ENCODE results near the gene UBE2D4.
"Not testable (repeated sequence)": the region's sequence is repeated elsewhere in the genome, so short reads cannot be mapped to it uniquely, and the experiment has no call there.

Gene UBE2D4

GRCh38 chr7:43954524-43955228 lies 28.4 kb downstream of the UBE2D4 start:
- Histone ChIP-seq H3K27ac (ENCODE audit: low read length, poor library complexity, severe bottlenecking) (no peak overlapping the region), H3K9me3 (ENCODE audit: control insufficient read depth, low read length) (no peaks in the 10 kb centered on the region), H3K27me3 (ENCODE audit: control insufficient read depth in 1 of 2, insufficient read depth in 1 of 2, low read length in 2 of 2) (no peaks in the 10 kb centered on the region), H2BK5ac (ENCODE audit: low read depth, low read length, poor library complexity, severe bottlenecking) (no peak overlapping the region), H2BK120ac (ENCODE audit: low read depth, low read length) (no peak overlapping the region), H3K4me3 (ENCODE audit: insufficient read depth in 1 of 2, low read depth in 1 of 2, low read length in 2 of 2) (no peak overlapping the region), H3K14ac (ENCODE audit: low read length in 2 of 2) (no peak overlapping the region), H3K36me3 (ENCODE audit: control insufficient read depth in 1 of 2, insufficient read depth in 2 of 2, low read depth in 1 of 2, low read length in 2 of 2) (peaks cover 22 to 36% of the 10 kb centered on the region in 2 experiments), H3K4me2 (ENCODE audit: low read length, poor library complexity, severe bottlenecking) (no peak overlapping the region), H3K9ac (ENCODE audit: low read length) (no peak overlapping the region), H3K4ac (ENCODE audit: low read depth in 1 of 2, low read length in 2 of 2) (no peak overlapping the region), H3K79me1 (replicated peaks; ENCODE audit: low read length, poor library complexity, severe bottlenecking) (no peaks in the 10 kb centered on the region), H4K8ac (ENCODE audit: low read length) (no peak overlapping the region), H3K23ac (ENCODE audit: low read length in 2 of 2) (no peak overlapping the region), H2AFZ (ENCODE audit: low read depth, low read length) (no peak overlapping the region), H3K4me1 (ENCODE audit: control insufficient read depth, insufficient read depth, low read depth, low read length) (no peaks in the 10 kb centered on the region), H2AK5ac (ENCODE audit: low read length, severe bottlenecking) (no peak overlapping the region), H3K18ac (ENCODE audit: low read depth in 1 of 2, low read length in 2 of 2) (no peak overlapping the region), H4K91ac (ENCODE audit: low read length) (no peak overlapping the region), H2BK15ac (ENCODE audit: low read depth, poor library complexity, severe bottlenecking) (no peak overlapping the region), H2BK12ac (ENCODE audit: low read length in 2 of 2) (no peak overlapping the region)
- 60% methylated on average over 3 of the region's 3 CpGs for WGBS
- DNase-seq: peak; percentile 71

GRCh38 chr7:43956027-43956426 lies 29.8 kb downstream of the UBE2D4 start:
- Histone ChIP-seq H3K18ac (ENCODE audit: low read depth in 1 of 2, low read length in 2 of 2) (no peak overlapping the region), H3K14ac (ENCODE audit: low read length in 2 of 2) (no peak overlapping the region), H3K4me3 (ENCODE audit: insufficient read depth in 1 of 2, low read depth in 1 of 2, low read length in 2 of 2) (no peak overlapping the region), H2BK15ac (ENCODE audit: low read depth, poor library complexity, severe bottlenecking) (no peak overlapping the region), H2AK5ac (ENCODE audit: low read length, severe bottlenecking) (no peak overlapping the region), H4K8ac (ENCODE audit: low read length) (no peak overlapping the region), H2BK5ac (ENCODE audit: low read depth, low read length, poor library complexity, severe bottlenecking) (no peak overlapping the region), H3K79me1 (replicated peaks; ENCODE audit: low read length, poor library complexity, severe bottlenecking) (no peaks in the 10 kb centered on the region), H3K27ac (ENCODE audit: low read length, poor library complexity, severe bottlenecking) (no peak overlapping the region), H2BK12ac (ENCODE audit: low read length in 2 of 2) (no peak overlapping the region), H2AFZ (ENCODE audit: low read depth, low read length) (no peak overlapping the region), H3K4me2 (ENCODE audit: low read length, poor library complexity, severe bottlenecking) (no peak overlapping the region), H3K36me3 (ENCODE audit: control insufficient read depth in 1 of 2, insufficient read depth in 2 of 2, low read depth in 1 of 2, low read length in 2 of 2) (peaks cover 14 to 37% of the 10 kb centered on the region in 2 experiments), H2BK120ac (ENCODE audit: low read depth, low read length) (no peak overlapping the region), H3K4me1 (ENCODE audit: control insufficient read depth, insufficient read depth, low read depth, low read length) (no peaks in the 10 kb centered on the region), H3K23ac (ENCODE audit: low read length in 2 of 2) (no peak overlapping the region), H3K27me3 (ENCODE audit: control insufficient read depth in 1 of 2, insufficient read depth in 1 of 2, low read length in 2 of 2) (no peaks in the 10 kb centered on the region), H3K9me3 (ENCODE audit: control insufficient read depth, low read length) (no peaks in the 10 kb centered on the region), H3K4ac (ENCODE audit: low read depth in 1 of 2, low read length in 2 of 2) (no peak overlapping the region), H3K9ac (ENCODE audit: low read length) (no peak overlapping the region), H4K91ac (ENCODE audit: low read length) (no peak overlapping the region)
- no peak for DNase-seq
- WGBS: 42% methylated on average over 2 of the region's 3 CpGs

GRCh38 chr7:43960933-43961332 lies 34.7 kb downstream of the UBE2D4 start:
- 27% methylated on average over 1 of the region's 1 CpG for WGBS
- H3K27ac ChIP-seq (ENCODE audit: low read length, poor library complexity, severe bottlenecking): no peak overlapping the region
- no peak overlapping the region for H2BK5ac ChIP-seq (ENCODE audit: low read depth, low read length, poor library complexity, severe bottlenecking)
- H3K4me2 ChIP-seq (ENCODE audit: low read length, poor library complexity, severe bottlenecking): no peak overlapping the region
- H3K4ac ChIP-seq (ENCODE audit: low read depth in 1 of 2, low read length in 2 of 2): no peak overlapping the region
- no peak overlapping the region for H2BK15ac ChIP-seq (ENCODE audit: low read depth, poor library complexity, severe bottlenecking)
- no peaks in the 10 kb centered on the region for H3K4me1 ChIP-seq (ENCODE audit: control insufficient read depth, insufficient read depth, low read depth, low read length)
- no peak overlapping the region for H3K9ac ChIP-seq (ENCODE audit: low read length)
- no peak overlapping the region for H3K23ac ChIP-seq (ENCODE audit: low read length in 2 of 2)
- H2BK120ac ChIP-seq (ENCODE audit: low read depth, low read length): no peak overlapping the region
- DNase-seq: no peak
- H3K79me1 ChIP-seq (replicated peaks; ENCODE audit: low read length, poor library complexity, severe bottlenecking): no peaks in the 10 kb centered on the region
- H2AFZ ChIP-seq (ENCODE audit: low read depth, low read length): no peak overlapping the region
- H2BK12ac ChIP-seq (ENCODE audit: low read length in 2 of 2): no peak overlapping the region
- H3K9me3 ChIP-seq (ENCODE audit: control insufficient read depth, low read length): no peaks in the 10 kb centered on the region
- H3K18ac ChIP-seq (ENCODE audit: low read depth in 1 of 2, low read length in 2 of 2): no peak overlapping the region
- H3K4me3 ChIP-seq (ENCODE audit: insufficient read depth in 1 of 2, low read depth in 1 of 2, low read length in 2 of 2): no peak overlapping the region
- H2AK5ac ChIP-seq (ENCODE audit: low read length, severe bottlenecking): no peak overlapping the region
- H3K27me3 ChIP-seq (ENCODE audit: control insufficient read depth in 1 of 2, insufficient read depth in 1 of 2, low read length in 2 of 2): no peaks in the 10 kb centered on the region
- no peak overlapping the region for H3K14ac ChIP-seq (ENCODE audit: low read length in 2 of 2)
- H3K36me3 ChIP-seq (ENCODE audit: control insufficient read depth in 1 of 2, insufficient read depth in 2 of 2, low read depth in 1 of 2, low read length in 2 of 2): peaks cover 0 to 12% of the 10 kb centered on the region in 2 experiments
- no peak overlapping the region for H4K91ac ChIP-seq (ENCODE audit: low read length)
- H4K8ac ChIP-seq (ENCODE audit: low read length): no peak overlapping the region

GRCh38 chr7:43966392-43966791 lies 40.2 kb downstream of the UBE2D4 start:
- not testable (repeated sequence) for H2BK120ac ChIP-seq (ENCODE audit: low read depth, low read length); H2AK5ac ChIP-seq (ENCODE audit: low read length, severe bottlenecking); H3K14ac ChIP-seq (ENCODE audit: low read length in 2 of 2); H2BK15ac ChIP-seq (ENCODE audit: low read depth, poor library complexity, severe bottlenecking); H3K36me3 ChIP-seq (ENCODE audit: control insufficient read depth in 1 of 2, insufficient read depth in 2 of 2, low read depth in 1 of 2, low read length in 2 of 2); H3K4me2 ChIP-seq (ENCODE audit: low read length, poor library complexity, severe bottlenecking); H3K18ac ChIP-seq (ENCODE audit: low read depth in 1 of 2, low read length in 2 of 2); H4K91ac ChIP-seq (ENCODE audit: low read length); DNase-seq; H3K9me3 ChIP-seq (ENCODE audit: control insufficient read depth, low read length); H4K8ac ChIP-seq (ENCODE audit: low read length); H2BK12ac ChIP-seq (ENCODE audit: low read length in 2 of 2); H2AFZ ChIP-seq (ENCODE audit: low read depth, low read length); H3K4me1 ChIP-seq (ENCODE audit: control insufficient read depth, insufficient read depth, low read depth, low read length); H3K9ac ChIP-seq (ENCODE audit: low read length); H2BK5ac ChIP-seq (ENCODE audit: low read depth, low read length, poor library complexity, severe bottlenecking); H3K27ac ChIP-seq (ENCODE audit: low read length, poor library complexity, severe bottlenecking); H3K79me1 ChIP-seq (replicated peaks; ENCODE audit: low read length, poor library complexity, severe bottlenecking); H3K27me3 ChIP-seq (ENCODE audit: control insufficient read depth in 1 of 2, insufficient read depth in 1 of 2, low read length in 2 of 2); H3K4me3 ChIP-seq (ENCODE audit: insufficient read depth in 1 of 2, low read depth in 1 of 2, low read length in 2 of 2); H3K23ac ChIP-seq (ENCODE audit: low read length in 2 of 2); H3K4ac ChIP-seq (ENCODE audit: low read depth in 1 of 2, low read length in 2 of 2)
- no CpG with 5 or more reads among the region's 3 CpGs for WGBS

Measured in mesenchymal stem cell (in vitro differentiated cells and primary cell).